Measurements from ENCODE around the gene ZNF592.

GRCh38 chr15:84791763-84792162, 43.4 kb downstream of the ZNF592 start:
- no peak for TF ChIP-seq ZNF10 (tag by site-specific recombination; IDR thresholded peaks at IDR 0.05)
- TF ChIP-seq ZNF549 (tag by site-specific recombination; IDR thresholded peaks at IDR 0.05): no peak
- no peak for TF ChIP-seq CTCF (tag by site-specific recombination; IDR thresholded peaks at IDR 0.05)
- no peak for TF ChIP-seq ZNF501 (tag by site-specific recombination; IDR thresholded peaks at IDR 0.05)
- no peak for TF ChIP-seq ZNF660 (tag by site-specific recombination; IDR thresholded peaks at IDR 0.05)
- TF ChIP-seq ZNF324 (tag by site-specific recombination; IDR thresholded peaks at IDR 0.05): no peak
- TF ChIP-seq GLI2 (tag by site-specific recombination; IDR thresholded peaks at IDR 0.05; ENCODE audit: borderline replicate concordance, low read depth): no peak
- no peak for TF ChIP-seq ZNF146 (tag by site-specific recombination; IDR thresholded peaks at IDR 0.05)
- TF ChIP-seq ZNF24 (tag by site-specific recombination; IDR thresholded peaks at IDR 0.05): no peak
